OCI-LY7 (cell line): ENCODE data around the gene ITGA7. TPM values are rescaled to one million over a fixed set of nuclear protein-coding genes. Genes with fewer than 3 reads are reported as not detected.

Experiments
- BruUV-seq: library from RNA; stranded (reverse); fragments of 400-500 nt; replicated peaks from 2 replicates; lab custom pipeline; 2021; lab: Mats Ljungman, UMichigan
- CTCF ChIA-PET: fragments of 300-600 bp; sonication (Branson Sonifier 250); formaldehyde crosslinking; loops from one replicate; lab custom pipeline; 2022; ENCODE audit warnings: antibody characterized with exemption; ENCODE audit not compliant: unreplicated experiment; lab: Charles Lee
- POLR2A ChIA-PET: fragments of 300-600 bp; sonication (Branson Sonifier 250); formaldehyde crosslinking; loops from one replicate; lab custom pipeline; 2022; ENCODE audit warnings: antibody characterized with exemption; lab: Charles Lee
- DNase-seq: peaks from one replicate; pipeline ENCODE4 v3.0.0-alpha.2; 2015; ENCODE audit warnings: low spot score
- H2AFZ ChIP-seq: fragments of 200-600 bp; sonication (generic), shearing (Covaris generic); 2 replicates; pipeline ENCODE4 v1.6.1; 2014; ENCODE audit warnings: mild to moderate bottlenecking, antibody characterized with exemption, low read length, moderate library complexity
- H3K27ac ChIP-seq: fragments of 200-600 bp; sonication (generic); 2 replicates; pipeline ENCODE4 v1.5.1; 2014; ENCODE audit warnings: mixed run types, low read depth, mild to moderate bottlenecking, moderate library complexity, low read length, inconsistent platforms; ENCODE audit not compliant: poor library complexity, severe bottlenecking
- H3K36me3 ChIP-seq: fragments of 200-600 bp; sonication (generic); 2 replicates; pipeline ENCODE4 v1.6.1; 2014; ENCODE audit warnings: mild to moderate bottlenecking, antibody characterized with exemption, low read length, moderate library complexity, mixed read lengths; ENCODE audit not compliant: insufficient read depth
- H3K4me1 ChIP-seq: fragments of 200-600 bp; sonication (generic); 2 replicates; pipeline ENCODE4 v1.5.1; 2014; ENCODE audit warnings: mild to moderate bottlenecking, low read length; ENCODE audit not compliant: insufficient read depth, poor library complexity, severe bottlenecking
- H3K4me2 ChIP-seq: fragments of 200-600 bp; sonication (generic); 2 replicates; pipeline ENCODE4 v1.6.1; 2014; ENCODE audit warnings: mild to moderate bottlenecking, low read length
- H3K4me3 ChIP-seq: fragments of 200-600 bp; sonication (generic); 2 replicates; pipeline ENCODE4 v1.5.1; 2014; ENCODE audit warnings: mild to moderate bottlenecking, low read depth, low read length; ENCODE audit not compliant: poor library complexity, severe bottlenecking
- H3K79me2 ChIP-seq: fragments of 200-600 bp; sonication (generic); 2 replicates; pipeline ENCODE4 v1.6.1; 2016; ENCODE audit warnings: low read depth, mild to moderate bottlenecking, low read length, moderate library complexity, mixed read lengths; ENCODE audit not compliant: insufficient read depth
- H3K9me2 ChIP-seq: fragments of 200-600 bp; sonication (generic); 2 replicates; pipeline ENCODE4 v1.6.1; 2016; ENCODE audit warnings: mild to moderate bottlenecking, low read length, mixed read lengths; ENCODE audit not compliant: insufficient read depth
- H3K9me3 ChIP-seq: fragments of 200-600 bp; sonication (generic); 2 replicates; pipeline ENCODE4 v1.6.1; 2014; ENCODE audit warnings: mild to moderate bottlenecking, mixed run types, low read length, mixed read lengths
- H4K20me1 ChIP-seq: fragments of 200-600 bp; sonication (generic); 2 replicates; pipeline ENCODE4 v1.6.1; 2014; ENCODE audit warnings: mild to moderate bottlenecking, antibody characterized with exemption, low read length, moderate library complexity, mixed read lengths; ENCODE audit not compliant: insufficient read depth
- CTCF ChIP-seq: fragments of 200-600 bp; sonication (generic); conservative IDR thresholded peaks from 2 replicates; pipeline ENCODE4 v1.5.1; 2014; ENCODE audit warnings: mild to moderate bottlenecking, antibody characterized with exemption, low read length, moderate library complexity, mixed read lengths
- EZH2phosphoT487 ChIP-seq: fragments of 200-600 bp; sonication (generic); IDR thresholded peaks from 2 replicates; pipeline ENCODE4 v1.6.1; 2018; ENCODE audit warnings: low read depth, borderline replicate concordance, mild to moderate bottlenecking, mixed run types, antibody characterized with exemption, low read length, moderate library complexity, mixed read lengths
- intact Hi-C: fragments of 100-400 bp; cut with micrococcal nuclease; formaldehyde crosslinking; loops from one replicate; pipeline ENCODE4 v1.10.0; 2022; ENCODE audit not compliant: unreplicated experiment
- total RNA-seq, 2 experiments: library from RNA; depleted of rRNA in 1 of 2; stranded (reverse); fragments of >200 nt in 1 of 2; shearing (Covaris generic) in 1 of 2; gene quantifications; 2 replicates each; pipeline ENCODE4 v1.2.3, GENCODE V29; 2014 to 2022

The ITGA7 gene
- total RNA-seq, 2 experiments from 2014 or later = 1.5 to 4.0 TPM

- Histone ChIP-seq H3K27ac (no peak overlapping the region), H3K4me2 (no peak overlapping the region; the same call in 1 of the 2 replicates), H3K4me1 (peaks cover 19% of the 10 kb centered on the region), H3K36me3 (no peaks in the 10 kb centered on the region), H3K79me2 (no peaks in the 10 kb centered on the region), H3K9me3 (no peaks in the 10 kb centered on the region), H4K20me1 (no peaks in the 10 kb centered on the region), H3K9me2 (no peaks in the 10 kb centered on the region), H2AFZ (no peak overlapping the region), H3K4me3 (no peak overlapping the region)
- ChIA-PET POLR2A (interaction anchor here (0.7 to 1.9 kb wide), 4 partner anchors 10 to 720 kb away, joined by 3 to 7 read pairs (median 4); partner anchors contain the start of gene BLOC1S1), CTCF (interaction anchor here (0.6 to 1.4 kb wide), 4 partner anchors 10 to 32 kb away, joined by 3 to 5 read pairs (median 4); partner anchors contain the start of genes BLOC1S1 and CD63)
- no TSS peak for BruUV-seq
- DNase-seq = peak; percentile 63
- intact Hi-C loops = loop anchor here (1.0 kb wide), 1 partner anchor 50 kb away; no protein-coding TSS in a partner anchor
- TF ChIP-seq EZH2phosphoT487 = no peak
- peak; percentile 85 for TF ChIP-seq CTCF
Observed at GRCh38 chr12:55705782-55706402, 1.8 kb downstream of the ITGA7 start.

- peaks cover 19% of the 10 kb centered on the region for H3K4me1 ChIP-seq
- no peaks in the 10 kb centered on the region for H3K9me2 ChIP-seq
- no peaks in the 10 kb centered on the region for H4K20me1 ChIP-seq
- DNase-seq = no peak
- H3K27ac ChIP-seq = no peak overlapping the region
- BruUV-seq = no TSS peak
- ChIA-PET CTCF (interaction anchor here (0.6 to 1.4 kb wide), 3 partner anchors 12 to 31 kb away, joined by 3 to 5 read pairs (median 3); partner anchors contain the start of gene CD63), POLR2A (interaction anchor here (1.0 to 1.9 kb wide), 2 partner anchors 11 to 221 kb away, joined by 6 to 7 read pairs; partner anchors contain the start of gene BLOC1S1)
- no peak overlapping the region for H3K4me3 ChIP-seq
- no peaks in the 10 kb centered on the region for H3K36me3 ChIP-seq
- TF ChIP-seq CTCF = no peak
- no peak for TF ChIP-seq EZH2phosphoT487
- intact Hi-C loops = loop anchor here (1.0 kb wide), 1 partner anchor 49 kb away; no protein-coding TSS in a partner anchor
- no peak overlapping the region for H3K4me2 ChIP-seq
- no peaks in the 10 kb centered on the region for H3K79me2 ChIP-seq
- H2AFZ ChIP-seq = no peak overlapping the region
- H3K9me3 ChIP-seq = no peaks in the 10 kb centered on the region
Observed at GRCh38 chr12:55704824-55705718, 2.6 kb downstream of the ITGA7 start.
